DND-41 (cell line): ENCODE measurements around the gene PLD3.

Experiments used
- EZH2 ChIP-seq: IDR thresholded peaks from 3 replicates; pipeline ENCODE4 v1.6.1; 2012; ENCODE audit warnings: borderline replicate concordance, low read depth, mild to moderate bottlenecking, moderate library complexity, low read length, inconsistent platforms; ENCODE audit not compliant: severe bottlenecking
- TF ChIP-seq, protein P1 (sequence below): IDR thresholded peaks from 2 replicates; pipeline ENCODE4 v1.5.1; 2012; ENCODE audit warnings: borderline replicate concordance, low read length, moderate library complexity, mild to moderate bottlenecking; ENCODE audit not compliant: poor library complexity, severe bottlenecking; ENCODE audit errors: extremely low read depth

DNA sequence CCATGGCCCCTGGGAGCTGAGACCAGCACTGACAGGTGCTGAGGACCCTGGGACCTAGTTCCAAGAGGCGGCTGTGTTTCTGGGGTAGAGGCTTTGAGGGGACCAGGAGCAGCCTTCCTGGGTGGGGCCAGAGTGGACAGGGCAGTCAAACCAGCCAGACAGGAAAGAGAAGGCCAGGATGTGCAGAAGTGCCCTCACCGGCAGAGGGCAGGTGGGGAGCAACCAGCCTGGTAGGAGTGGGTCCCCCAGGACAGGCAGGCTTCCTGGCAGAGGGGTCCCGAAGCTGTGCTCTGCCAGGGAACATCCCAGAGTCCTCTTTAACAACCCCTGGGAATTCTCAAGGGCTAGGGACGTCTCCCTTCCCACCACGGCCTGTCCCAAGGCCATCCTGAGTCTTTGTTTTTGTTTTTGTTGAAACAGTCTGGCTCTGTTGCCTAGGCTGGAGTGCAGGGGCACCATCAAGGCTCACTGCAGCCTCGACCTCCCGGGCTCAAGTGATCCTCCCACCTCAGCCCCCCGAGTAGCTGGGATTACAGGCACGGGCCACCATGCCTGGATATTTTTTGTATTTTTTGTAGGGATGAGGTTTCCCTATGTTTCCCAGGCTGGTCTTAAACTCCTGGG, 44.5 kb downstream of the PLD3 start:
- no peak for TF ChIP-seq EZH2
- TF ChIP-seq, protein P1, sequence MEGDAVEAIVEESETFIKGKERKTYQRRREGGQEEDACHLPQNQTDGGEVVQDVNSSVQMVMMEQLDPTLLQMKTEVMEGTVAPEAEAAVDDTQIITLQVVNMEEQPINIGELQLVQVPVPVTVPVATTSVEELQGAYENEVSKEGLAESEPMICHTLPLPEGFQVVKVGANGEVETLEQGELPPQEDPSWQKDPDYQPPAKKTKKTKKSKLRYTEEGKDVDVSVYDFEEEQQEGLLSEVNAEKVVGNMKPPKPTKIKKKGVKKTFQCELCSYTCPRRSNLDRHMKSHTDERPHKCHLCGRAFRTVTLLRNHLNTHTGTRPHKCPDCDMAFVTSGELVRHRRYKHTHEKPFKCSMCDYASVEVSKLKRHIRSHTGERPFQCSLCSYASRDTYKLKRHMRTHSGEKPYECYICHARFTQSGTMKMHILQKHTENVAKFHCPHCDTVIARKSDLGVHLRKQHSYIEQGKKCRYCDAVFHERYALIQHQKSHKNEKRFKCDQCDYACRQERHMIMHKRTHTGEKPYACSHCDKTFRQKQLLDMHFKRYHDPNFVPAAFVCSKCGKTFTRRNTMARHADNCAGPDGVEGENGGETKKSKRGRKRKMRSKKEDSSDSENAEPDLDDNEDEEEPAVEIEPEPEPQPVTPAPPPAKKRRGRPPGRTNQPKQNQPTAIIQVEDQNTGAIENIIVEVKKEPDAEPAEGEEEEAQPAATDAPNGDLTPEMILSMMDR, result peak; percentile 10
